HepG2 (cell line): ENCODE data around the gene S100A13. TPM values are rescaled to one million over a fixed set of nuclear protein-coding genes. Genes with fewer than 3 reads are reported as not detected.

Experiments used
- ATAC-seq: fragments of 200-7000 bp; cut with Tn5 transposase; 3 replicates; pipeline ENCODE4 v1.9.1; 2020; ENCODE audit warnings: mild to moderate bottlenecking, moderate library complexity
- BruUV-seq: library from RNA; stranded (reverse); fragments of 400-500 nt; replicated peaks from 2 replicates; lab custom pipeline; 2021; lab: Mats Ljungman, UMichigan
- CTCF ChIA-PET: fragments of 300-600 bp; formaldehyde crosslinking; extraction: SDS; loops from one replicate; lab custom pipeline; 2021; ENCODE audit warnings: low total read pairs, inconsistent platforms, low intra/inter-chr PET ratio; lab: Yijun Ruan, JAX
- POLR2A ChIA-PET: fragments of 350-600 bp; sonication (Branson Sonifier 250); formaldehyde crosslinking; loops from one replicate; lab custom pipeline; 2020; ENCODE audit warnings: antibody characterized with exemption, inconsistent platforms; lab: Yijun Ruan, JAX
- DNase-seq: peaks from one replicate; pipeline ENCODE4 v3.0.0-alpha.2; 2015; ENCODE audit warnings: low spot score
- FAIRE-seq: peaks from 3 replicates; lab custom pipeline; 2011; peaks lifted over from hg19 to GRCh38; lab: Jason Lieb, UNC
- H2AFZ ChIP-seq: one replicate; pipeline ENCODE4 v1.6.1; 2011; ENCODE audit warnings: low read length, inconsistent platforms
- H3K27ac ChIP-seq: fragments of 300-600 bp; 3 replicates; pipeline ENCODE4 v1.8.0; 2011; ENCODE audit warnings: mixed run types, mild to moderate bottlenecking, mixed read lengths, low read length, inconsistent platforms; ENCODE audit not compliant: insufficient read depth; ENCODE audit errors: extremely low read length
- H3K27me3 ChIP-seq, 2 experiments: fragments of 200-600 bp in 1 of 2; 2 replicates in 1 of 2; 3 replicates in 1 of 2; pipeline versions ENCODE4 v1.6.0 to v1.8.0; 2011; ENCODE audit warnings: low read length in 2 of 2, mild to moderate bottlenecking in 2 of 2, moderate library complexity in 2 of 2, inconsistent platforms in 1 of 2; ENCODE audit not compliant: insufficient read depth in 2 of 2, control insufficient read depth in 1 of 2
- H3K36me3 ChIP-seq, 2 experiments: fragments of 200-600 bp in 1 of 2; replicated peaks in 1 of 2; 2 replicates in 1 of 2; 3 replicates in 1 of 2; pipeline versions ENCODE4 v1.5.1 to v1.8.0; 2011; ENCODE audit warnings: low read length in 2 of 2, inconsistent platforms in 1 of 2; ENCODE audit not compliant: insufficient read depth in 2 of 2, control insufficient read depth in 1 of 2
- H3K4me1 ChIP-seq: 2 replicates; pipeline ENCODE4 v1.5.1; 2012; ENCODE audit warnings: low read length, inconsistent platforms; ENCODE audit not compliant: insufficient read depth
- H3K4me2 ChIP-seq: 2 replicates; pipeline ENCODE4 v1.6.0; 2011; ENCODE audit warnings: low read depth, low read length, inconsistent platforms
- H3K4me3 ChIP-seq, 3 experiments: fragments of 200-600 bp in 1 of 3; sonication (generic), shearing (Covaris generic) in 1 of 3; replicated peaks in 1 of 3; 2 replicates each; pipeline ENCODE4 v1.5.1; 2011 to 2016; ENCODE audit warnings: low read length in 3 of 3, inconsistent platforms in 2 of 3, low read depth in 2 of 3, mild to moderate bottlenecking in 2 of 3, control low read depth in 1 of 3, mixed read lengths in 1 of 3; ENCODE audit not compliant: insufficient read depth in 1 of 3
- H3K79me2 ChIP-seq: one replicate; pipeline ENCODE4 v1.6.1; 2011; ENCODE audit warnings: low read length, inconsistent platforms; ENCODE audit not compliant: insufficient read depth
- H3K9ac ChIP-seq: 2 replicates; pipeline ENCODE4 v1.6.0; 2011; ENCODE audit warnings: mild to moderate bottlenecking, low read depth, low read length, inconsistent platforms; ENCODE audit not compliant: insufficient read depth
- H3K9me3 ChIP-seq: 2 replicates; pipeline ENCODE4 v1.5.1; 2012; ENCODE audit warnings: mild to moderate bottlenecking, low read length
- H4K20me1 ChIP-seq: 2 replicates; pipeline ENCODE4 v1.6.0; 2011; ENCODE audit warnings: inconsistent platforms, mild to moderate bottlenecking, low read length, moderate library complexity; ENCODE audit not compliant: insufficient read depth
- ADNP ChIP-seq: sonication (generic); formaldehyde crosslinking; IDR thresholded peaks from 2 replicates; pipeline ENCODE4 v1.4.0; 2020; ENCODE audit warnings: missing genetic modification reagents
- ARID2 ChIP-seq: sonication (generic); formaldehyde crosslinking; IDR thresholded peaks from 2 replicates; pipeline ENCODE4 v1.8.1; 2022; ENCODE audit warnings: mild to moderate bottlenecking, missing genetic modification reagents, borderline replicate concordance
- ARID5B ChIP-seq: IDR thresholded peaks from 2 replicates; pipeline ENCODE4 v1.4.0; 2020; ENCODE audit warnings: mild to moderate bottlenecking, missing genetic modification reagents
- CHCHD3 ChIP-seq: sonication (generic); formaldehyde crosslinking; IDR thresholded peaks from 2 replicates; pipeline ENCODE4 v1.8.0; 2022; ENCODE audit warnings: mild to moderate bottlenecking, missing genetic modification reagents, moderate library complexity
- CTCF ChIP-seq: sonication (generic); formaldehyde crosslinking; IDR thresholded peaks from 2 replicates; pipeline ENCODE4 v1.5.0; 2020; ENCODE audit warnings: mild to moderate bottlenecking, missing genetic modification reagents, moderate library complexity
- KAT7 ChIP-seq: IDR thresholded peaks from 2 replicates; pipeline ENCODE4 v1.6.1; 2018; ENCODE audit warnings: borderline replicate concordance, missing compliant biosample characterization
- PAF1 ChIP-seq: IDR thresholded peaks from 2 replicates; pipeline ENCODE4 v1.6.1; 2016; ENCODE audit warnings: missing genetic modification reagents, missing compliant biosample characterization
- RBM22 ChIP-seq: fragments of 200-400 bp; formaldehyde crosslinking; optimal IDR thresholded peaks from 2 replicates; pipeline ENCODE3; 2017; ENCODE audit warnings: mild to moderate bottlenecking, low read length, moderate library complexity
- RFXANK ChIP-seq: IDR thresholded peaks from 2 replicates; pipeline ENCODE4 v1.6.1; 2016
- SAP130 ChIP-seq: IDR thresholded peaks from 2 replicates; pipeline ENCODE4 v1.6.1; 2016; ENCODE audit warnings: low read depth
- SP2 ChIP-seq: sonication (generic); formaldehyde crosslinking; IDR thresholded peaks from 2 replicates; pipeline ENCODE4 v1.5.1; 2020; ENCODE audit warnings: mild to moderate bottlenecking, missing genetic modification reagents
- XRCC5 ChIP-seq: fragments of 200-400 bp; formaldehyde crosslinking; optimal IDR thresholded peaks from 2 replicates; pipeline ENCODE3; 2017; ENCODE audit warnings: mild to moderate bottlenecking, low read length
- ZFX ChIP-seq: sonication (generic); formaldehyde crosslinking; IDR thresholded peaks from 2 replicates; pipeline ENCODE4 v1.4.0; 2020; ENCODE audit warnings: mild to moderate bottlenecking, low read depth, missing genetic modification reagents, moderate library complexity
- ZNF512B ChIP-seq: sonication (generic); formaldehyde crosslinking; IDR thresholded peaks from 2 replicates; pipeline ENCODE4 v1.5.1; 2020; ENCODE audit warnings: missing genetic modification reagents, mild to moderate bottlenecking, borderline replicate concordance
- ZNF781 ChIP-seq: sonication (generic); formaldehyde crosslinking; IDR thresholded peaks from 2 replicates; pipeline ENCODE4 v1.5.1; 2020; ENCODE audit warnings: borderline replicate concordance, mild to moderate bottlenecking, missing genetic modification reagents; ENCODE audit errors: not compliant biosample characterization
- ZNF879 ChIP-seq: sonication (generic); formaldehyde crosslinking; IDR thresholded peaks from 2 replicates; pipeline ENCODE4 v1.8.1; 2023; ENCODE audit warnings: missing genetic modification reagents
- ZSCAN12 ChIP-seq: sonication (generic); formaldehyde crosslinking; IDR thresholded peaks from 2 replicates; pipeline ENCODE4 v1.9.0; 2021; ENCODE audit warnings: mild to moderate bottlenecking, missing genetic modification reagents
- WGBS: methylation state at CpG from one replicate; pipeline ENCODE4 v1.1.6; 2017; ENCODE audit warnings: low lambda C conversion rate; 5-methylcytosine and 5-hydroxymethylcytosine counted together
- in situ Hi-C: cut with HindIII; loops from 2 replicates; pipeline ENCODE4 v1.10.0; 2017; ENCODE audit warnings: low pct_unique_long_range_greater_than_20kb; ENCODE audit not compliant: extremely low pct_ligation_motif_present
- intact Hi-C: fragments of 100-400 bp; cut with micrococcal nuclease; formaldehyde crosslinking; loops from one replicate; pipeline ENCODE4 v1.10.0; 2022; ENCODE audit not compliant: unreplicated experiment
- polyA plus RNA-seq, 8 experiments: library from polyadenylated mRNA; depleted of rRNA in 3 of 8; stranded (reverse) in 7 of 8; unstranded in 1 of 8; fragments of >200 nt; fragmentation: Illumina TruSeq in 4 of 8; extraction: Trizol in 4 of 8; gene quantifications; 2 replicates each; pipeline versions ENCODE4 v1.2.1 to v1.2.3, GENCODE V29; 2011 to 2016; ENCODE audit warnings: low read depth in 4 of 8, missing spikeins in 1 of 8, mixed read lengths in 1 of 8; ENCODE audit not compliant: insufficient read depth in 1 of 8
- total RNA-seq, 5 experiments: library from RNA; depleted of rRNA; stranded (reverse); fragments of >200 nt; fragmentation: Illumina TruSeq; extraction: Trizol; gene quantifications; 2 replicates each; pipeline ENCODE4 v1.2.3, GENCODE V29; 2016; ENCODE audit warnings: low read depth in 1 of 5

Gene S100A13
- total and polyA plus RNA-seq, 2 of the 13 experiments (the other 11 are each of a cell fraction or from before 2014, with no cell fraction given), result 89.5 to 172 TPM

- CTCF ChIA-PET, result no interaction called here
- H3K4me2 ChIP-seq, result no peak overlapping the region
- H3K36me3 ChIP-seq, result peaks cover 10 to 37% of the 10 kb centered on the region in 2 experiments
- H3K79me2 ChIP-seq, result no peaks in the 10 kb centered on the region
- no peak overlapping the region for H3K9ac ChIP-seq
- H4K20me1 ChIP-seq, result no peaks in the 10 kb centered on the region; the same call in 1 of the 2 replicates
- WGBS, result 61% methylated on average over 2 of the region's 2 CpGs
- in situ Hi-C loops, result no loop called here
- POLR2A ChIA-PET, result interaction anchor here (1.3 to 4.6 kb wide), 8 partner anchors 9 to 139 kb away, joined by 3 to 36 read pairs (median 7); partner anchors contain the start of genes CHTOP, S100A1, S100A13 and SNAPIN
- FAIRE-seq (no peak), ATAC-seq (peak; percentile 45), DNase-seq (no peak)
- peaks cover 15% of the 10 kb centered on the region for H3K4me1 ChIP-seq
- H3K27me3 ChIP-seq, result no peaks in the 10 kb centered on the region
- no peak overlapping the region for H3K27ac ChIP-seq
- intact Hi-C loops, result no loop called here
- no peak overlapping the region for H2AFZ ChIP-seq
- no peaks in the 10 kb centered on the region for H3K9me3 ChIP-seq
- H3K4me3 ChIP-seq, result no peak overlapping the region
- BruUV-seq, result no TSS peak
- no peak for TF ChIP-seq RFXANK
- no peak for TF ChIP-seq ZNF879 (CRISPR knock-in tag)
- TF ChIP-seq RBM22, result peak; percentile 78
- no peak for TF ChIP-seq KAT7
- no peak for TF ChIP-seq ZNF512B (CRISPR knock-in tag)
- peak; percentile 97 for TF ChIP-seq PAF1 (CRISPR knock-in tag)
- TF ChIP-seq ADNP (CRISPR knock-in tag), result no peak
- no peak for TF ChIP-seq ZNF781 (CRISPR knock-in tag)
- TF ChIP-seq CTCF (CRISPR knock-in tag), result peak; percentile 42
- no peak for TF ChIP-seq SP2 (CRISPR knock-in tag)
- TF ChIP-seq SAP130, result peak; percentile 33; the same call in 1 of the 2 replicates
- TF ChIP-seq ARID5B (CRISPR knock-in tag), result no peak
- no peak for TF ChIP-seq ARID2 (CRISPR knock-in tag)
- TF ChIP-seq ZFX (CRISPR knock-in tag), result peak; percentile 44; the same call in 1 of the 2 replicates
- peak; percentile 30 for TF ChIP-seq XRCC5
- no peak for TF ChIP-seq ZSCAN12
- no peak for TF ChIP-seq CHCHD3 (CRISPR knock-in tag)
These were observed 20.0 kb upstream of the S100A13 start for GRCh38 chr1:153647346-153647714.
